DMS79 (cell line): ENCODE data around the gene SLC13A3.

ENCODE experiments used
- DNase-seq: peaks from one replicate; lab custom pipeline; 2025; lab: John Stamatoyannopoulos, UW

SLC13A3 gene

GRCh38 chr20:46652699-46653098 is 1.4 kb upstream of the SLC13A3 start:
- no peak for DNase-seq

DNA sequence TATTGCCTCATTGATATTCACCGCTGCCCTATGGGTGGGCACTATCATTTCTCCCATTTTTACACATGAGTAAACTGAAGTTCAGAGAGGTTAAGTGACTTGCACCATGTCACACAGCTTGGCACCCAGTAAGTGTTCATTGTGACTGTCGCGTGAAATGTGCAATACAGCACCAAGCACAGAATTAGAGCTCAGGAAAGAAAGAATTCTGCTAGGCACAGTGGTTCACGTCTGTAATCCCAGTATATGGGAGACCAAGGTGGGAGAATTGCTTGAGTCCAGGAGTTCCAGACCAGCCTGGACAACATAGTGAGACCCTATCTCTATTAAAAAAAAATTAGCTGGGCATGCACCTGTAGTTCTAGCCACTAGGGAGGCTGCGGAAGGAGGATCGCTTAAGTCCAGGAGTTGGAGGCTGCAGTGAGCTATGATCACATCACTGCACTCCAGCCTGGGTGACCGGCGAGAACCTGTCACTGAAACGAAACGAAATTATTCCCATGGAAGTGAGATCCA is 626 bp downstream of the SLC13A3 start:
- no peak for DNase-seq

DNA sequence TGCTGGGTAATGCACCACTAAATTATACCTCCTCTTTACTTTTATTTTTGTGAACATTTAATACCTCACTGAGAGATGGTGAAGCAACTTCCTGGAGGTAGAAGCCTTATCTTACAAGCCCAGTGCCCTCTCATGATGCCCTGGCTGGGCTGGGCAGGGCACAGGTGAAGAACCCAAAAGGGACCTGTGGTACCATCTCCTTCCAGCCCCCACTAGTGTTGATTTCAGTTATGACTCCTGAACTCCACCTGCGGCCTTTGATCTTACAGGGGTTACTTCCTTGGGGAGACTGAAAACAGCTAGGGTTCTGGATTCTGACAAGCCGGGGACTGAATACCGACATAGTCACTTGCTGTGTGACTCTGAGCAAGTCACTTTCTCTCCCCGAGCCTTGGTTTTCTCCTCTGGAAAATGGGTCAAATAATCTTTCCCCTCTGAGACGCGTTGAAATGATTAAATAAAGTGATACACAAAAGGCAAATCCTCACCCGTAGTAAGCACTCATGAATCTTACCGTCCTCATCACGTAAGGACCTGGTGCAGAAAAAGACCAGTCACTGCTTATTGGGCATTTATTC is 1.2 kb downstream of the SLC13A3 start:
- no peak for DNase-seq

DNA sequence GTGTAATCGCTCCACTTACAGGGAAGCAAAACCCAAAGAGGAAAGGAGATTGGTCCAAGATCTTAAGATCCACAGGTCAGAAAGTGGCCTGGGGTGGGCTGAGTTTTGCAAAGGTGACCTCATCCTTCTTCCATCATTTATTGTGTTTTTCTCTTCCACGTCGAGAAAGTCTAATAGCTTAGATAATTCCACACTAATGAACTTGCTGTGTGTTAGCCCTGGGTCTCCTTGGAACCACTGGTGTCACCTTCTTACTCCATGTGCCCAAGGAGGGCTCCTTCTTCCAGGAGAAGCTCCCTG is 1.7 kb downstream of the SLC13A3 start:
- no peak for DNase-seq

DNA sequence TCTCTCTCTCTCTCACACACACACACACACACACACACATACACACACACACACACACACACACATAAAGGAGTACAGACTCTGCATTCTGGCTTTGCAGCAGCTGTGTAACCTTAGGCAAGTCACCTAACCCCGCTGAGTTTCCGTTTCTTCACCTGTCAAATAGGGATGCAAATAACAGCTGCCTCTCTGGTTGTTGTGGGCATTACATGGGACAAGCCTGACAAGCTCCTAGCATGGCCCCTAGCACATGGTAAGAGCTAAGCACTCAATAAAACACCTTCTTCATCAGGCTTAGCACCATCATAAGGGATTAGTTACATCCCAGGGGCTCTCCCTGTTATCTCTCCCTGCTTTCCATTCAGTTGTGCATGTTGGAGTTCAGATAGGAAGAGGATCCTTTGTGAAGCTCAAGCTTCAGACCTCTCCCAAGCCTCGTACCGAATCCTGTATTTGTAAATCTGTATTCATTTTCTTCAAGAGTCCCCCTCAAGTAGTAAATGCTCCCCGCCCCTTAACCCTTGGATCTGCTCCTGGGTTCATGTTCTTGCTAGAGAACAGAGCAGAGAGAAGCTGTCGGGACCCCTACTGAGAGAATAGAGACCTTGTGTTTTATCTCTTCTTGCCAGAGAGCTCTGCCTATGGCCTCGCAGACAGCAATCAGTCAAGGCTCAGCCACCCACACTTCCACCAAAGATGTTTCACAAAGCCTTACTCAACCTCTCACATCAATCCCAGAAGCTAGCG is 2.2 kb downstream of the SLC13A3 start:
- no peak for DNase-seq

DNA sequence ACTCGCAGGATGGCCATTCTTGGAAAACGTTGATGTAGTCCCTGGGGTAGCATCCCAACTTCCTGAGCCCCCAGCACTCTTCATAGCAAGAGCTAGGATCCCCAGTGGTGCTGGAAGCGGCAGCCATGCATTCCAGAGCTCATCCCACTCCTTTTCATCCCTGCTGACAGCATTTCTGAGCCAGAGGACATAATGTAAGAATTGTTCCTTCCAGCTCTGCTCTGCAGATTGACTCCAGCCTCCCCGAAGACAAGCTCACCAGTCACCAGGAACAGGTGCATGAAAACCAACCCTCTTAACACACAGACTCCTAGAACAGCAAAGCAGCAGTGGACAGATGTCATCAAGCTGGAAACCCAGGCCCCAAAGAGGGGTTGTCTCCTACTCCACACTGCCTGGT is 3.8 kb downstream of the SLC13A3 start:
- DNase-seq: no peak

DNA sequence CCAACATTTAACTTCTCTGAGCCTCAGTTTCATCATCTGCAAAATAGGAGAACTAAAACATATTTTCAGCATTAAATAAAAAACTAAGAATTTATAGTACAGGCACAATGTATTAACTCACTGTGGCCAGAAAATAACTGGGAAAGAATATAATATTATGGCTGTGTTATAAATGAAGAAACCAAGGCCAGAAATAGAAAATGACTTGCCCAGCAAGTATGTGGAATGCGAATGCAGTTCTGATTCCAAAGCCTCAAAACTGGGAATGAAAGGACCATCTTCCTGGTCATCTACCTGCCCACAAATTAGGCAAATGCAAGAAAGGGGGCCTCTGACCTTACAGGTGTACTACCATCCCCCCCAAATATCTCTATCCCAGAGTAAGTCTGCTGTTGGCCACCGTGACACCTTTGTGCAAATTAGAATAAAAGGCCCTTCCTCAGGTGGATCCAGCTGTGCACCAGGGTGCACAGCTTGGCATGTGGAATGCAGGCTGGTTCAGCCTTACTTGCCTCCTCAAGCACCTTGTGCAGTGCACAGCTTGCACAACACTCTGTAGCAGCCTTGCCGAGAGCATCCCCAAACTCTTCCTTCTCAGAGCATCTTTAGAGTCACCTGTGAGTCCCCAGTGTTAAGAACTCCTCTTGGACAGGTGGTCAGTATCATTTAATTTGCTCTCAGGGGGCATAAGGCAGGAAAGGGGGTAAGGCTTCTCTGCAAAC is 4.4 kb downstream of the SLC13A3 start:
- no peak for DNase-seq

- DNase-seq: no peak
Observed at GRCh38 chr20:46646122-46646521, 5.1 kb downstream of the SLC13A3 start.

DNA sequence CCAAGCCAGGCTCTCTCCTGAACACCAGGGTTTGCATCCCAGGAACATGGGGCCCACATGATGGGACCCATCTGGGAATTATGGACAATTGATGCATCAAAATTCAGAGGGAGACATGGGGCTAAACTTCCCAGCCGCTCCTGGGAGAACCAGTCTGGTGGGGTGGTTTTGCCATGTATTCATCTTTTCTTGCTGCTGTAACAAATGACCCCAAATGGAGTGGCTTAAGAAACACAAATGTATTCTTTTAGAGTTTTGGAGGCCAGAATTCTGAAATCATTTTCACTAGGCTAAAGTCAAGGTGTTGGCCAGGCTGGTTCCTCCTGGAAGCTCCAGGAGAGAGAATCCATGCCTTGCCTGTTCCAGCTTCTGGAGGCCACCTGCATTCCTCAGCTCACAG is 6.5 kb downstream of the SLC13A3 start:
- no peak for DNase-seq

DNA sequence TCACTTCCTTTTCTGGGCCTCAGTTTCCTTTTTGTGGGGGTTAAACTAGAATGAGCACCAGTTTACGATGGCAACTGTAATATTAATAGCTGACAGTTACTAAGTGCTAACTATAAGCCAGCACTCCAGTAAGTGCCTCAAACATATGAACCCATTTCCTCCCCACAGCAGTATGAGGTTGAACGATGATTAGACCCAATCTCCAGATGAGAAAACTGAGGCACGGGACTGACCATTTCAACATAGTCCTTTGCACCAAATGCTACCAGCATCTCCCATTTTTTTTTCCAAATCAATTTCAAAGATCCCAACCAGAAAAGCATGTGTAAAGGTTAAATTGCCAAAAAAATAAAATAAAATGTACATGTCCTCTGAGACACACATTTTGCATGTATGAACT is 7.1 kb downstream of the SLC13A3 start:
- DNase-seq: no peak

DNA sequence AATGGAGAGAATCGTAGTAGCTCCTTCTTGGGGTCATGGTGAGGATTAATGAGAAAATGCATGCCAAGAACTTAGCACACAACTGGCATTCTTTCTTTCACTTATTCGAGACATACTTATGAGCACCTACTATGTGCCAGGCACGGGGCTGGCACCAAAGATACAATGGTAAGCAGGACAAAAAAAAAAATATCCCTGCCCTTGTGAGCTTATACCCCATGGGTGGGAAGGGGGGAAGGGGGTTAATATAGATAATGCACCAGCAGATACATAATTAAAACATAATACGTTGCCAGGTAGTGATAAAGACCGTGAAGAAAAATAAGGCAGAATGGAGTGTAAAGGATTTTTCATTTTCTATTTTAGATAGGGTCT is 8.3 kb downstream of the SLC13A3 start:
- no peak for DNase-seq

- no peak for DNase-seq
Observed at GRCh38 chr20:46642265-46642968, 8.8 kb downstream of the SLC13A3 start.

DNA sequence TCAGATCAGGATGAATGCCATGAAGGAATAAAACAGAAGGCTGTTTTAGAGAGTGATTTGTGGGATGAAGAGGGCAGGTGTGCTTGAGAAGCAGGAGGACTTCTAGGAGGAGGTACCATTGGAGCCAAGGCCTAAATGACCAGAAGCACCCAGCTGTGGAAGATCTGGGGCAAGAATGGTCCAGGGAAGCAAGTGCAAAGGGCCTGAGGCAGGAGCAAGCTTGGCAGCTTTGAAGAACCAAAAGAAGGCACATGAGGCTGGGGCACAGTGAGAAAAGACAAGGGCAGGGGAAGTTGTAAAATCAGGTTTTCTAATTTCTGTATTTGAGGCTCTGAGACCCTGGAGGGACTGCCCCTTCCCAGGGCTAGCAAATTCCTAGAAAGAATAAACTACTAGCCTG is 9.8 kb downstream of the SLC13A3 start:
- no peak for DNase-seq

- DNase-seq: no peak
Observed at GRCh38 chr20:46640536-46641311, 10.5 kb downstream of the SLC13A3 start.

DNA sequence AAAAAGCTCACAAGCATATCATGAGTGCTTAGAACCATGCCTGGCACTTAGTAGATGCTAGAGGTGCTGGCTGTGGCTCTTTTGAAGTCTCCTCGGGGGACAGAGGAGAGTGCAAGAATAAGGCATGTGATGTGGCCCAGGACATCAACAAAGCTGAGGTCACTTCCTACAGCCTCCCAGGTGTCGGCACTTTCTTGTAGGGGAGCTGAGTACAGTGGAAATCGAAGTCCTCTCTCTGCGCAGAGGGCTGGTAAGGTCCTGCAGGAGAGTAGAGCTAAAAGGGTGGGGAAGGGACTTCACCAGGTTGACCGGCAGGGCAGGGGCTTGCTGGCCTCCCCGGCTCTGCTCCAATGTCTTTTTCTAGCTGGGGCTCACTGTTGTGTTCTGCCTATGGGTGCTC is 11.2 kb downstream of the SLC13A3 start:
- no peak for DNase-seq

- DNase-seq: no peak
Observed at GRCh38 chr20:46639587-46639986, 11.7 kb downstream of the SLC13A3 start.

- no peak for DNase-seq
Observed at GRCh38 chr20:46638898-46639274, 12.4 kb downstream of the SLC13A3 start.

- no peak for DNase-seq
Observed at GRCh38 chr20:46638134-46638897, 12.9 kb downstream of the SLC13A3 start.

GRCh38 chr20:46637427-46638133 is 13.7 kb downstream of the SLC13A3 start:
- no peak for DNase-seq

GRCh38 chr20:46637020-46637419 is 14.2 kb downstream of the SLC13A3 start:
- no peak for DNase-seq

DNA sequence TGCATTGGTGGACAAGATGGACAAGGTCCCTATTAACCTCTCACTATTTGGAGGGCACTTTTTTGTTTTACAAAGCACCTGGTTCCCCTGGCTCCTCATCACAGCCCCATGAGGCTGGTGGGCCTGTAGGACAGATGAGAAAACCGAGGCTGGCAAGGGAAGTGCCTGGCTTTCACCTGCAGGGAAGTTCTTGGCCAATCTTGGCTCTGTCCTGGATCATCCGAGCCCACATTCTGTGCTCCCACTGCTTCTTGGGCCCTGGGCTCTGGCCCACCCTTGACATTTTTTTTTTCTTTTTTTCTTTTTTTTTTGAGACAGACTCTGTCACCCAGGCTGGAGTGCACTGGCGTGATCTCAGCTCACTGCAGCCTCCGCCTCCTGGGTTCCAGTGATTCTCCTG is 14.7 kb downstream of the SLC13A3 start:
- no peak for DNase-seq
